Endodermal cell (in vitro differentiated cells): ENCODE measurements around the gene CXCL1. TPM values are rescaled to one million over a fixed set of nuclear protein-coding genes. Genes with fewer than 3 reads are reported as not detected.

ENCODE experiments used
- DNase-seq: peaks from one replicate; pipeline ENCODE4 v3.0.0-alpha.2; 2017
- H3K27ac ChIP-seq: 2 replicates; pipeline ENCODE4 v1.5.1; 2013; ENCODE audit warnings: mild to moderate bottlenecking, low read depth, low read length, moderate library complexity
- H3K27me3 ChIP-seq: 2 replicates; pipeline ENCODE4 v1.6.1; 2013; ENCODE audit warnings: mild to moderate bottlenecking, low read length, moderate library complexity; ENCODE audit not compliant: insufficient read depth, control insufficient read depth, poor library complexity, severe bottlenecking
- H3K36me3 ChIP-seq: 2 replicates; pipeline ENCODE4 v1.7.0; 2013; ENCODE audit warnings: mild to moderate bottlenecking, low read length, moderate library complexity; ENCODE audit not compliant: control insufficient read depth, insufficient read depth
- H3K4me1 ChIP-seq: one replicate; pipeline ENCODE4 v1.7.0; 2013; ENCODE audit warnings: low read length; ENCODE audit not compliant: control insufficient read depth, insufficient read depth
- H3K4me3 ChIP-seq: 2 replicates; pipeline ENCODE4 v1.5.1; 2013; ENCODE audit warnings: mild to moderate bottlenecking, low read length, moderate library complexity
- H3K9ac ChIP-seq: 2 replicates; pipeline ENCODE4 v1.6.1; 2013; ENCODE audit warnings: mild to moderate bottlenecking, low read length, moderate library complexity; ENCODE audit not compliant: poor library complexity, severe bottlenecking; ENCODE audit errors: extremely low read depth
- H3K9me3 ChIP-seq: 2 replicates; pipeline ENCODE4 v1.6.1; 2013; ENCODE audit warnings: mild to moderate bottlenecking, low read length, moderate library complexity; ENCODE audit not compliant: control insufficient read depth
- H3K27ac Mint-ChIP-seq: 2 replicates; pipeline ENCODE4 v1.8.0; 2020; ENCODE audit warnings: mixed read lengths
- H3K27me3 Mint-ChIP-seq: 2 replicates; pipeline ENCODE4 v1.8.0; 2021; ENCODE audit warnings: mild to moderate bottlenecking, mixed read lengths; ENCODE audit not compliant: insufficient read depth
- H3K36me3 Mint-ChIP-seq: 2 replicates; pipeline ENCODE4 v1.8.0; 2020; ENCODE audit warnings: low read depth, mixed read lengths
- H3K4me1 Mint-ChIP-seq: 2 replicates; pipeline ENCODE4 v1.8.0; 2020; ENCODE audit warnings: mixed read lengths
- H3K4me3 Mint-ChIP-seq: 2 replicates; pipeline ENCODE4 v1.8.0; 2020; ENCODE audit warnings: mild to moderate bottlenecking, moderate library complexity, mixed read lengths
- H3K9me3 Mint-ChIP-seq: 2 replicates; pipeline ENCODE4 v1.8.0; 2020; ENCODE audit warnings: mild to moderate bottlenecking, mixed read lengths
- CTCF ChIP-seq: fragments of 200-600 bp; sonication (generic); conservative IDR thresholded peaks from 2 replicates; pipeline ENCODE4 v1.5.0; 2021; ENCODE audit warnings: antibody characterized with exemption, mild to moderate bottlenecking
- WGBS, 2 experiments: methylation state at CpG; one replicate each; pipeline versions ENCODE4 v1.1.5 to v1.1.7; 2013; ENCODE audit warnings: missing lambda C conversion rate in 2 of 2, mixed read lengths in 1 of 2; ENCODE audit not compliant: insufficient coverage in 1 of 2, insufficient read length in 1 of 2; 5-methylcytosine and 5-hydroxymethylcytosine counted together
- total RNA-seq, 2 donors: library from RNA; stranded (reverse); fragmentation: NEBNext Ultra II Directional in 1 of 2; extraction: Animal tissue kit (Norgen Biotek cat#: 25700) in 1 of 2; gene quantifications; 2 replicates in 1 of 2; 3 replicates in 1 of 2; pipeline ENCODE4 v1.2.1, GENCODE V29; 2021

CXCL1 gene
- total RNA-seq, 2 donors from 2014 or later, result 0.24 TPM; not detected in 1

- Histone ChIP-seq H3K9ac (no peak overlapping the region), H3K4me1 (peaks cover under 1% of the 10 kb centered on the region), H3K36me3 (no peaks in the 10 kb centered on the region), H3K9me3 (no peaks in the 10 kb centered on the region), H3K4me3 (no peak overlapping the region), H3K27ac (no peak overlapping the region), H3K27me3 (no peaks in the 10 kb centered on the region)
- H3K27me3 Mint-ChIP-seq, result peaks cover 6% of the 10 kb centered on the region
- no peaks in the 10 kb centered on the region for H3K36me3 Mint-ChIP-seq
- H3K9me3 Mint-ChIP-seq, result no peaks in the 10 kb centered on the region
- no peak overlapping the region for H3K4me3 Mint-ChIP-seq
- no peak for TF ChIP-seq CTCF
- H3K4me1 Mint-ChIP-seq, result no peaks in the 10 kb centered on the region
- no peak for DNase-seq
- 98 to 100% methylated on average over 1 to 2 of the region's 2 CpGs for WGBS, 2 experiments
- H3K27ac Mint-ChIP-seq, result no peak overlapping the region
Observed at GRCh38 chr4:73917081-73917501, 47.9 kb downstream of the CXCL1 start.

GRCh38 chr4:73918058-73918457, 48.9 kb downstream of the CXCL1 start:
- no peaks in the 10 kb centered on the region for H3K9me3 Mint-ChIP-seq
- H3K4me3 Mint-ChIP-seq, result no peak overlapping the region
- H3K9ac ChIP-seq, result no peak overlapping the region
- peaks cover 5% of the 10 kb centered on the region for H3K27me3 Mint-ChIP-seq
- no peak overlapping the region for H3K27ac Mint-ChIP-seq
- H3K9me3 ChIP-seq, result no peaks in the 10 kb centered on the region
- WGBS, 2 experiments, result 100% methylated on average over 2 of the region's 2 CpGs; no CpG with 5 or more reads in 1 of the 2 experiments
- no peak for TF ChIP-seq CTCF
- H3K36me3 Mint-ChIP-seq, result no peaks in the 10 kb centered on the region
- no peak overlapping the region for H3K4me3 ChIP-seq
- DNase-seq, result no peak
- H3K27ac ChIP-seq, result no peak overlapping the region
- H3K36me3 ChIP-seq, result no peaks in the 10 kb centered on the region
- H3K27me3 ChIP-seq, result no peaks in the 10 kb centered on the region
- peaks cover 3% of the 10 kb centered on the region for H3K4me1 ChIP-seq
- no peaks in the 10 kb centered on the region for H3K4me1 Mint-ChIP-seq

GRCh38 chr4:73919691-73920090, 50.5 kb downstream of the CXCL1 start:
- no peak for TF ChIP-seq CTCF
- no peak overlapping the region for H3K4me3 Mint-ChIP-seq
- H3K27me3 ChIP-seq, result no peaks in the 10 kb centered on the region
- H3K4me3 ChIP-seq, result no peak overlapping the region
- no peaks in the 10 kb centered on the region for H3K36me3 Mint-ChIP-seq
- 90 to 95% methylated on average over 3 of the region's 3 CpGs for WGBS, 2 experiments
- peaks cover 3% of the 10 kb centered on the region for H3K4me1 ChIP-seq
- H3K9ac ChIP-seq, result no peak overlapping the region
- H3K9me3 Mint-ChIP-seq, result no peaks in the 10 kb centered on the region
- H3K36me3 ChIP-seq, result no peaks in the 10 kb centered on the region
- H3K27ac Mint-ChIP-seq, result no peak overlapping the region
- no peaks in the 10 kb centered on the region for H3K4me1 Mint-ChIP-seq
- no peak overlapping the region for H3K27ac ChIP-seq
- no peak for DNase-seq
- H3K27me3 Mint-ChIP-seq, result peaks cover 5% of the 10 kb centered on the region
- no peaks in the 10 kb centered on the region for H3K9me3 ChIP-seq

Other genes starting within 250 kb of the CXCL1 start
- gene RASSF6, start 249.0 kb upstream of the CXCL1 start, total RNA-seq, result 1 to 10 TPM; 1.2 to 3.9 TPM
- gene CXCL8, start 128.8 kb upstream of the CXCL1 start, total RNA-seq, result not detected
- gene CXCL6, start 32.7 kb upstream of the CXCL1 start, total RNA-seq, result 1 to 10 TPM in 1 of 2 donors, under 1 TPM in 1; 0.46 to 1.2 TPM
- gene PF4V1, start 16.1 kb upstream of the CXCL1 start, total RNA-seq, result not detected
- 1 to 10 TPM in 1 of 2 donors, not detected in 1; 3.4 TPM for gene PF4, start 112.6 kb downstream of the CXCL1 start, total RNA-seq
- not detected for gene PPBP, start 118.8 kb downstream of the CXCL1 start, total RNA-seq
- 10 to 100 TPM in 1 of 2 donors, under 1 TPM in 1; 0.73 to 10.7 TPM for gene CXCL5, start 129.3 kb downstream of the CXCL1 start, total RNA-seq
- 1 to 10 TPM; 2.9 TPM for gene CXCL3, start 169.3 kb downstream of the CXCL1 start, total RNA-seq
- 1 to 10 TPM in 1 of 2 donors, under 1 TPM in 1; 0.44 to 1.5 TPM for gene CXCL2, start 229.8 kb downstream of the CXCL1 start, total RNA-seq